Activated T-cell treated with anti-CD3 and anti-CD28 coated beads for 1 hour (primary cell): ENCODE results near the gene HNF4A.

Experiments
- DNase-seq: peaks from one replicate; pipeline ENCODE4 v3.0.0-alpha.2; 2020; ENCODE audit warnings: low read depth

HNF4A gene

DNA sequence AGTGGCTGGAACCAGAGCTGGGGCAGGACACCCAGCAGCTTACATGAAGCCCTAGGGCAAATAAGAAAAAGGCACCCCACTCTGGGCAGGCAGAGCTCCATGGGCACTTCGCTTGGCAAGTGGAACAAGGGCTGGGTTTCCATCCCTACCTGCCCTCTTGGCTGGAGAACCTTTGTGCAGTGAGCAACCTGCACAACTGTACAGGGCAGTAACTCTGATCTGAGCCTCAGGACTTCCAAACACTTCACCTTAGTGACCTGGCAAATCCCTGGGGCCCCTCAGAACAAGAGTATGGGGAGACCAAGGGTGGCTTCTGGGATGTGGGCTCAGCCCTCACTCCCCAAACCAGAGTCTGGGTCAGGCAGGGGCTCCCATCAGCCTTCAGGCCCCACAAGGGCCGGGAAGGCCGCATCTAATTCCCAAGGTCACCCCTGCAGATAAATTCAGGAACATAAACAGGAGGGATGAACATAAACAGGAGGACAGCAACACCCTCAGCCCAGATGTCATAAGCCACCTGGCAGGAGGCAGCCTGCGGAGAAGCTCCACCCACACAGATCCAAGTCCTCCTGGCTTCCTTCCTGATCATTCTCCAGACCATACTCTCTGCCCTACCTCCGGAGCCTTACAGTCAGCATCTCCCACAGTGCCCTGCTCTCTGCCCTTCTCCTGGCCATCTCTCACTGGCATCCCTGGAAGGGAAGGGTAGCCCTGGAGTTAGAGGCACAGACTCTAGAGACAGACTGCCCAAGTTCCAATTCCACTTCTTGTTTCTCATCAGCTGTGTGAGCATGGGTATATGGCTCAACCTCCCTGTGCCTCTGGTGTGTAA is 37.5 kb downstream of the HNF4A start:
- no peak for DNase-seq

DNA sequence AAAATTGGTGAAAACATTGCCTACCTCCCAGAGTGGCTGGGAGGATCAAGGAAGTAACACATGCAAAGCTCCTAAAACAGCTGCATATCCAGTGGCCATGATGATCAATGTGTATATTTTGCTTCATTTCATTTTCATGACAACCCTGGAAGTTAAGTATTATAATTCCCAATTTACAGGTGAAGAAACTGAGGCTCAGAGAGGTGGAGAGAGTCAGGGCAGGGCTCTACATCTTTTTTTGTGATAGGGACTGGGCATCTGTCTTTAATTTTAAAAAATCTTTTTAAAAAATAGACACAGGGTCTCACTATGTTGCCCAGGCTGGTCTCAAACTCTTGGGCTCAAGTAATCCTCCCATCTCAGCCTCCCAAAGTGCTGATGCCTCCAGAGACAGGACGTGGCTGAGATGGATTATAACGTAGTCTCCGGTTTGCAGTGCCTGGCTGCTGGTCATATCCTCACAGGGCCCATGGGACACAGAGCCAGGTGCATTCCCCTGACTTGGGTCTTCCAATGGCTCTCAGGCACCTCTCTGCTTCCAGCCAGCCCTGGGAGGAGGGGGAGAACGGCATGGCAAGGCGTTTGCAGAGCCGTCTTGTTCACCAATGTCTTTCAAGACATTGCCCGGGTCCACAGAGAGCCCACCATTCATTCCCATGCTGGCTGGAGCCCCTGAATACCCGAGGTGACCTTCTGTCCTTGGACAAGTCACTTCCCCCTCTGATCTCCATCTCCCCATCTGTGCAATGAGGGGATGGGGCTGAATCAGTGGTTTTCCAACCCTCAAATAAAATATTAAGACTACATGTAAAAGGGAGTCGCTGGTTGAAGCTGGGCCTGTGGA is 38.3 kb downstream of the HNF4A start:
- DNase-seq = no peak

DNA sequence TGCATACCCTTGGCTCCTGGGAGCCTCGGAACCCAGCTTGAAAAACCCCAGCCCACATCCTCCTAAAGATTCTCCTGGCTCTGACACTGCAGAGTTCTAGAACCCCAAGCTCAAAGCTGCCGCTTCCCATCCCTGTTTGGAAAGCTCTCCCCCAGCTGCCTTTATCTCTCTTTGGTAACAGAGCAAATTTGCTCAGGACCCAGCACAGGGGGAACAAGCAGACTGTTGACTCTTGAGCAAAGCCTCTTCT is 38.9 kb downstream of the HNF4A start:
- no peak for DNase-seq

DNA sequence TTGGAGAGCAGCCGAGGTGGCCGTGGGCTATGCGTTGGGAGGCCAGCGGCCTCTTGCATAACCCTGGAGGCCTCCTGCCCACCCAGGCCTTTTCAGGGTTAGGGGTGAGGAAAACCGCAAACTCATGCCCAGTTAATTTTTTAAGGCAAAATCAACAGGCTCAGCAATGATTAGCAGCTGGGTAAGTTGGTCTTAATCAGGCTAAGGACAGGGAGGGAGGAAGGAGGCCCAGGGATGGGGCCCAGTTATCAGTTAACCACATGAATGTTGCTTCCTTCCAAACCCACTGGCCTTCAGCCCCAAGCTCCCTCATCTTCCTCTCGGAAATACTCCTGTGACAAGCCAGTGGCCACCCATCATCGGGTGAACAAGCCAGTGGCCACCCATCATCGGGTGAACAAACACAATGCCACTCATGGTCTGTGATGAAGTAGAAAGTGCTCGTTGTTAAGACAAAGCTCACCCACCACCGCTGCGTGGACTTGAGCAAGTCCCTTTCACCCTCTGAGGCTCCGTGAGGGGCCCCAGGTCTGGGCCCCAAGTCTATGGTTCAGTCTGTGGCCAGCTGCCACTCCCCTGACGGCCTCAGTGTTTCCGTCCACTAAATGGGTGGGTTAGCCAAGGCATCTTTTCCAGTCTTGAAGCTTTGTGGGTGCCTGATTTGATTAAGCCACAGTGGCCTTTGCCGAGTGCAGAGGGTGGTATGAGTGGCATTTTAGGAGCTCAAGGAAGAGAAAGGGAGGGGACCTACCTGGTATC is 39.4 kb downstream of the HNF4A start:
- no peak for DNase-seq

- no peak for DNase-seq
Measured at GRCh38 chr20:44395461-44396340, 40.2 kb downstream of the HNF4A start.

- no peak for DNase-seq
Measured at GRCh38 chr20:44396369-44397130, 41.1 kb downstream of the HNF4A start.

DNA sequence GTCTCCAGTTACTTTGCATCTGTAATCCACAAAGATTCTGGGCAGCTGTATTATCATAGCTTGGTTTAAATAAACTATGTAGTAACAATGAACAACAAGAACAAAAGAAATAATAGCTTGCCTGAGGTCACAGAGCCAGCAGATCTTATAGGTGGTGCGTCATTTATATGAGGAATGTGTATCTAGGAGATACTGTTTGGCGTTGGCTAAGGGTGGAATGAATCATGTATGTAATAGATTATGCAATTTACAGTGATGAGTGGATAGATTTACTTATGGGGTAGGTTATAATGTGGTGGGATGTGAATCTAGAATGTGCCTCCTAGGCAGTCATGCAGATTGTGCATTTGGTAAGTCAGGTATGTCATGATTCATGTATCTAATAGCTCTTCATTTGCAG is 42.8 kb downstream of the HNF4A start:
- no peak for DNase-seq

DNA sequence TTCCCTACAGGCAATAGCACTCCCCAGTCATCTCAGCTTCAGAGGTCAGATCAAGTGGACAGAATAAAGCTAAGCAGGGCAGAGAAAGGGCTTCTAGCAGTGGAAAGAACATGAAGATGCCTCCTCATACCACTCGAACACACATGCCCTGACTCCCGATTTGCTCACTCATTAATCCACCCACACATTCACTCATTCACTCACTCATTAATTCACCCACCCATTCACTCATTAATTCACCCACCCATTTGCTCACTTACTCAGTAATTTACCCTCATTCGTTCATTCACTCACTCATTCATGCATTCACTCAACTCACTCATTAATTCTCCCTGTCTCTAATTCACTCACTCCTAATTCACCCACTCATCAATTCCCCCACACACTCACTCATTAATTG is 43.9 kb downstream of the HNF4A start:
- no peak for DNase-seq

- DNase-seq = no peak
Measured at GRCh38 chr20:44400671-44400969, 45.1 kb downstream of the HNF4A start.

- DNase-seq = no peak
Measured at GRCh38 chr20:44400970-44401769, 45.7 kb downstream of the HNF4A start.

GRCh38 chr20:44401770-44402390 is 46.4 kb downstream of the HNF4A start:
- DNase-seq = no peak

DNA sequence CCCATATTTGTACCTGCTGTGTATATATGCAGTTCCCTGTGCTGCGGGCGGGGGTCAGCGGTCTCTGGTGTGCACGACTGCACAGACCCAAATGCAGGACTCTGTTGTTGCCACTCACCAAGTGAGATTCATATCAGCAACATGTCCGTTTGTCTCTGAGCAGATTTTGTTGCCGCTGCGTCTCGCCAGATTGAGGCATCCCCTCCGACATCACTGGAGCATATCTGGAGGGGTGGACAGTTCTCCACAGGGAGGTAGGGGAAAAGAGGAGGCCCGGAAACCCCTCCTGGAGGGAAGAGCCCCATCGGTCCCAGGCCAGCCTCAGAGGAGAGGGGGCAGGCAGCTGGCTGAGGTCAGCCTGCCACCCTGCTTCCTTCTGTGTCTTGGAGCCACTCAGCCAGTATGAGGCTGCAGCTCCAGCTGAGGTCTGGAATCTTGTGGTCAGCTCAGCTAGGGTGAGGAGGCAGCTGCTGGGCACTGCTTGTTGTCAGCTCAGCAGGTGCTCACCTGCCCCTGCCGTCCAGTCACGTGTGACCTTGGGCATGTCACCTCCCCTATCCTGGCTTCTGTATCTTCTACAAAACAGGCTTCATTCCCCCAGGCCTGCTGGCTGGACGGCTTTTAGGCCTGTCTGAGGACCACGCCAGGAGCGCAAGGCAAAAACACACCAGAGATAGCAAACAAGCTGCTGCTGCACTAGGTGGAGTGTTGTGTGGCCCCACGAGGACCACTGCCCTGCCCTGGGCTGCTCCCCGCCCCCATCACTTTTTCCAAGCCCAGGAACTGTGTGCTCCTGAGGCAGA is 47.1 kb downstream of the HNF4A start:
- no peak for DNase-seq

DNA sequence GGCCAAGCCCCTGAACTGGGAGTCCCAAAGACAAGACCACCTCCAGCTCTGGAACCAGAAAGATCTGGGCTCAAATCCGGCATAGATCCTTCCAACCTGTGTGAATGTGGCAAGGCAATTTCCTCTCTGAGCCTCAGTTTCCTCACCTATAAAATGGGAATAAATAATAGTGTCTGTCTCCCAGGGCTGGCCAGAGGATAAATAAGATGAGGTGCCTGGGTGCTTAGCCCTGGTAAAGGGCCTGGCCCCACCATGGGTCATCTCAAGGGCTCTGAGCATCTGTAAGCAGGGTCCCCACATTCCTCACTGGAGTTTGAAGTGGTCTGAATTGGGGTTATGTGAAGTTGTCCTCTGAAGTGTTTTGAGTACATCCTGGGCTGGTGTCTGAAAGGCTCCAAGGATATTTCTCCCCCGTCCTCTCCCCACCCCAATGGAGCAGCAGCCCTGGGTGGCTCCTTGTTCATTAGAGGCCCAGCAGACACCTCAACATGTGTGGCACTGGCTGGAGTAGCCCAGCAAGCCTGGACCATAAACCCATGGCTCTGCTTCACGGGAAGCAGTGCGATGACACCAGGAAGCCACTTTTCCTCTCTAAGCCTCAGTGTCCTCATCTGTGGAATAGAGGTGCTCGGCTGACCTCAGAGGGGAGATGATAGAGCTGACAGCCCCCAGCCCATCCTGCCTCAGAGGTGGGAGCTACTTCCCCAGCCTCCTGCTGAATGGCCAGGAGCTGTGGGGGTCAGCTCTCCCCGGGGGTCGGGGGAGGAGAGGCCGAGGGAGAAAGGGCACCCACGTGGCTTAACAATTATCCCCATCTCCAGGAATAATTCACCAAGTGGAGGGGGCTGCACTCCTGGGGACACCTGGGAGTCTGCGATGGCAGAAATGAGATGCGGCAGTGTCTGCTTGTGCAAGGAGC is 48.0 kb downstream of the HNF4A start:
- no peak for DNase-seq

- DNase-seq = no peak
Measured at GRCh38 chr20:44404204-44405181, 49.0 kb downstream of the HNF4A start.

GRCh38 chr20:44405257-44405656 is 49.8 kb downstream of the HNF4A start:
- no peak for DNase-seq

- no peak for DNase-seq
Measured at GRCh38 chr20:44405785-44406571, 50.5 kb downstream of the HNF4A start.
